Measurements from ENCODE around the gene UBAC1.
"Not testable (repeated sequence)": the region's sequence is repeated elsewhere in the genome, so short reads cannot be mapped to it uniquely, and the experiment has no call there.

GRCh38 chr9:135950841-135951240, 10.3 kb downstream of the UBAC1 start:
- TF ChIP-seq KAT7 (CRISPR knock-in tag; IDR thresholded peaks at IDR 0.05; ENCODE audit: borderline replicate concordance); CTCF (IDR thresholded peaks at IDR 0.05); PRDM15 (CRISPR knock-in tag; IDR thresholded peaks at IDR 0.05); ESRRA (CRISPR knock-in tag; IDR thresholded peaks at IDR 0.05; ENCODE audit: borderline replicate concordance); JAZF1 (CRISPR knock-in tag; IDR thresholded peaks at IDR 0.05); ZNF423 (CRISPR knock-in tag; IDR thresholded peaks at IDR 0.05); ATF6 (CRISPR knock-in tag; IDR thresholded peaks at IDR 0.05); AFF4 (CRISPR knock-in tag; IDR thresholded peaks at IDR 0.05; ENCODE audit: borderline replicate concordance); SOX15 (CRISPR knock-in tag; IDR thresholded peaks at IDR 0.05); TP53 (CRISPR knock-in tag; IDR thresholded peaks at IDR 0.05): not testable (repeated sequence)

Measured in WTC11 (cell line).